HepG2 (cell line): ENCODE results near the gene NDST1. TPM values are rescaled to one million over a fixed set of nuclear protein-coding genes. Genes with fewer than 3 reads are reported as not detected.
A peak's percentile ranks its signal among the peaks of the same experiment; 100 is the strongest.

Experiments used
- ARID4A ChIP-seq: sonication (generic); formaldehyde crosslinking; IDR thresholded peaks from 2 replicates; pipeline ENCODE4 v1.5.0; 2020; ENCODE audit warnings: mild to moderate bottlenecking, missing genetic modification reagents, borderline replicate concordance
- BORCS8-MEF2B ChIP-seq: sonication (generic); formaldehyde crosslinking; IDR thresholded peaks from 2 replicates; pipeline ENCODE4 v1.8.0; 2022; ENCODE audit warnings: mild to moderate bottlenecking, missing genetic modification reagents
- EED ChIP-seq: sonication (generic); formaldehyde crosslinking; IDR thresholded peaks from 2 replicates; pipeline ENCODE4 v1.5.0; 2020; ENCODE audit warnings: mild to moderate bottlenecking, missing genetic modification reagents
- HNF4A ChIP-seq: sonication (generic); formaldehyde crosslinking; IDR thresholded peaks from 2 replicates; pipeline ENCODE4 v1.4.0; 2020; ENCODE audit warnings: missing genetic modification reagents
- HNRNPLL ChIP-seq: fragments of 200-400 bp; formaldehyde crosslinking; IDR thresholded peaks from 2 replicates; pipeline ENCODE4 v1.6.1; 2017; ENCODE audit warnings: mild to moderate bottlenecking, low read depth, low read length; ENCODE audit not compliant: poor library complexity, severe bottlenecking
- MAX ChIP-seq: IDR thresholded peaks from 2 replicates; pipeline ENCODE4 v1.6.1; 2012; ENCODE audit warnings: inconsistent platforms
- MTERF4 ChIP-seq: sonication (generic); formaldehyde crosslinking; IDR thresholded peaks from 2 replicates; pipeline ENCODE4 v1.8.0; 2023; ENCODE audit warnings: mild to moderate bottlenecking, missing genetic modification reagents
- NFYB ChIP-seq: sonication (generic); formaldehyde crosslinking; IDR thresholded peaks from 2 replicates; pipeline ENCODE4 v1.4.0; 2020; ENCODE audit warnings: missing genetic modification reagents
- NR2F1 ChIP-seq, 2 experiments: fragments of 450-650 bp in 1 of 2; formaldehyde crosslinking in 1 of 2; IDR thresholded peaks; 2 replicates each; pipeline versions ENCODE4 v1.5.0 to v1.6.1; 2016 to 2020; ENCODE audit warnings: mild to moderate bottlenecking in 1 of 2, missing compliant biosample characterization in 1 of 2, missing genetic modification reagents in 1 of 2, moderate library complexity in 1 of 2
- PPARG ChIP-seq: conservative IDR thresholded peaks from 2 replicates; pipeline ENCODE4 v1.6.1; 2016; ENCODE audit warnings: missing biosample characterization, missing genetic modification reagents
- RBFOX2 ChIP-seq: fragments of 200-400 bp; formaldehyde crosslinking; IDR thresholded peaks from 2 replicates; pipeline ENCODE4 v1.6.1; 2017; ENCODE audit warnings: low read depth, mild to moderate bottlenecking, low read length
- ZBTB42 ChIP-seq: sonication (generic); formaldehyde crosslinking; IDR thresholded peaks from 2 replicates; pipeline ENCODE4 v1.5.0; 2020; ENCODE audit warnings: mild to moderate bottlenecking, missing genetic modification reagents
- ZFP36L1 ChIP-seq: sonication (generic); formaldehyde crosslinking; IDR thresholded peaks from 2 replicates; pipeline ENCODE4 v1.8.0; 2022; ENCODE audit warnings: mild to moderate bottlenecking, missing genetic modification reagents, moderate library complexity
- ZNF441 ChIP-seq: sonication (generic); formaldehyde crosslinking; IDR thresholded peaks from 2 replicates; pipeline ENCODE4 v1.7.0; 2021; ENCODE audit warnings: missing genetic modification reagents, borderline replicate concordance
- ZNF841 ChIP-seq: sonication (generic); formaldehyde crosslinking; IDR thresholded peaks from 2 replicates; pipeline ENCODE4 v1.8.1; 2023; ENCODE audit warnings: missing genetic modification reagents, borderline replicate concordance
- polyA plus RNA-seq, 8 experiments: library from polyadenylated mRNA; depleted of rRNA in 3 of 8; stranded (reverse) in 7 of 8; unstranded in 1 of 8; fragments of >200 nt; fragmentation: Illumina TruSeq in 4 of 8; extraction: Trizol in 4 of 8; gene quantifications; 2 replicates each; pipeline versions ENCODE4 v1.2.1 to v1.2.3, GENCODE V29; 2011 to 2016; ENCODE audit warnings: low read depth in 4 of 8, missing spikeins in 1 of 8, mixed read lengths in 1 of 8; ENCODE audit not compliant: insufficient read depth in 1 of 8
- total RNA-seq, 5 experiments: library from RNA; depleted of rRNA; stranded (reverse); fragments of >200 nt; fragmentation: Illumina TruSeq; extraction: Trizol; gene quantifications; 2 replicates each; pipeline ENCODE4 v1.2.3, GENCODE V29; 2016; ENCODE audit warnings: low read depth in 1 of 5
- TF ChIP-seq, protein P1 (sequence below): IDR thresholded peaks from 2 replicates; pipeline ENCODE4 v1.6.1; 2016
- TF ChIP-seq, protein P2 (sequence below), 2 experiments: sonication (generic) in 1 of 2; formaldehyde crosslinking in 1 of 2; IDR thresholded peaks; 2 replicates each; pipeline versions ENCODE4 v1.5.1 to v1.6.1; 2011 to 2020; ENCODE audit warnings: borderline replicate concordance in 1 of 2, low read depth in 1 of 2, low read length in 1 of 2, mild to moderate bottlenecking in 1 of 2, missing genetic modification reagents in 1 of 2, moderate library complexity in 1 of 2

The NDST1 gene
- total and polyA plus RNA-seq, 2 of the 13 experiments (the other 11 are each of a cell fraction or from before 2014, with no cell fraction given) = 23.8 to 26.2 TPM

GRCh38 chr5:150485693-150486401, 22.1 kb upstream of the NDST1 start (continued):
- TF ChIP-seq ARID4A (CRISPR knock-in tag) (peak; percentile 64), HNRNPLL (peak; percentile 79), MTERF4 (CRISPR knock-in tag) (0 out of 2 replicates have a peak, but pooled peaks have one; percentile 0), ZFP36L1 (CRISPR knock-in tag) (peak; percentile 40; the same call in 1 of the 2 replicates), BORCS8-MEF2B (peak; percentile 65; the same call in 1 of the 2 replicates), NR2F1 (CRISPR knock-in tag; IDR thresholded peaks at IDR 0.05) (peak in 1 of 2 experiments; percentile 49; a peak in 1 of 4 replicates), ZNF441 (CRISPR knock-in tag) (peak; percentile 87; the same call in 1 of the 2 replicates), MAX (peak; percentile 75; the same call in 1 of the 2 replicates), EED (0 out of 2 replicates have a peak, but pooled peaks have one; percentile 35), RBFOX2 (peak; percentile 89), ZNF841 (peak; percentile 19; the same call in 1 of the 2 replicates), ZBTB42 (CRISPR knock-in tag) (no peak), HNF4A (peak; percentile 26; the same call in 1 of the 2 replicates), NFYB (CRISPR knock-in tag) (no peak), PPARG (CRISPR knock-in tag) (peak; percentile 41; the same call in 1 of the 2 replicates)
- TF ChIP-seq, protein P1, sequence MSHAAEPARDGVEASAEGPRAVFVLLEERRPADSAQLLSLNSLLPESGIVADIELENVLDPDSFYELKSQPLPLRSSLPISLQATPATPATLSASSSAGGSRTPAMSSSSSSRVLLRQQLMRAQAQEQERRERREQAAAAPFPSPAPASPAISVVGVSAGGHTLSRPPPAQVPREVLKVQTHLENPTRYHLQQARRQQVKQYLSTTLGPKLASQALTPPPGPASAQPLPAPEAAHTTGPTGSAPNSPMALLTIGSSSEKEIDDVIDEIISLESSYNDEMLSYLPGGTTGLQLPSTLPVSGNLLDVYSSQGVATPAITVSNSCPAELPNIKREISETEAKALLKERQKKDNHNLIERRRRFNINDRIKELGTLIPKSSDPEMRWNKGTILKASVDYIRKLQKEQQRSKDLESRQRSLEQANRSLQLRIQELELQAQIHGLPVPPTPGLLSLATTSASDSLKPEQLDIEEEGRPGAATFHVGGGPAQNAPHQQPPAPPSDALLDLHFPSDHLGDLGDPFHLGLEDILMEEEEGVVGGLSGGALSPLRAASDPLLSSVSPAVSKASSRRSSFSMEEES (CRISPR knock-in tag) = peak; percentile 54; the same call in 1 of the 2 replicates
- TF ChIP-seq, protein P2, sequence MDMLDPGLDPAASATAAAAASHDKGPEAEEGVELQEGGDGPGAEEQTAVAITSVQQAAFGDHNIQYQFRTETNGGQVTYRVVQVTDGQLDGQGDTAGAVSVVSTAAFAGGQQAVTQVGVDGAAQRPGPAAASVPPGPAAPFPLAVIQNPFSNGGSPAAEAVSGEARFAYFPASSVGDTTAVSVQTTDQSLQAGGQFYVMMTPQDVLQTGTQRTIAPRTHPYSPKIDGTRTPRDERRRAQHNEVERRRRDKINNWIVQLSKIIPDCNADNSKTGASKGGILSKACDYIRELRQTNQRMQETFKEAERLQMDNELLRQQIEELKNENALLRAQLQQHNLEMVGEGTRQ (IDR thresholded peaks at IDR 0.05; ENCODE audit: low read depth, low read length) = peak; percentile 45; the same call in 1 of the 2 replicates
- TF ChIP-seq, protein P2 (CRISPR knock-in tag; IDR thresholded peaks at IDR 0.05; ENCODE audit: borderline replicate concordance) = peak; percentile 79; the same call in 1 of the 2 replicates
